HepG2 (cell line): Measurements from ENCODE around the gene RAP1GAP2. TPM values are rescaled to one million over a fixed set of nuclear protein-coding genes. Genes with fewer than 3 reads are reported as not detected.

Source experiments
- ARNT ChIP-seq: fragments of 450-650 bp; IDR thresholded peaks from 2 replicates; pipeline ENCODE4 v1.6.1; 2017
- ATF7 ChIP-seq, 2 experiments: fragments of 450-650 bp in 1 of 2; sonication (generic) in 1 of 2; formaldehyde crosslinking in 1 of 2; IDR thresholded peaks; 2 replicates each; pipeline versions ENCODE4 v1.4.0 to v1.6.1; 2016 to 2020; ENCODE audit warnings: antibody characterized with exemption in 1 of 2, mild to moderate bottlenecking in 1 of 2, missing genetic modification reagents in 1 of 2
- ETV6 ChIP-seq: sonication (generic); formaldehyde crosslinking; conservative IDR thresholded peaks from 2 replicates; pipeline ENCODE4 v1.4.0; 2020; ENCODE audit warnings: missing genetic modification reagents
- JUN ChIP-seq: sonication (generic); formaldehyde crosslinking; IDR thresholded peaks from 2 replicates; pipeline ENCODE4 v1.4.0; 2020; ENCODE audit warnings: mild to moderate bottlenecking, missing genetic modification reagents
- MXI1 ChIP-seq: IDR thresholded peaks from 3 replicates; pipeline ENCODE4 v1.6.1; 2012; ENCODE audit warnings: low read depth, low read length, inconsistent platforms, borderline replicate concordance
- NFE2L2 ChIP-seq: fragments of 150-350 bp; IDR thresholded peaks from 2 replicates; pipeline ENCODE4 v1.6.1; 2014; ENCODE audit warnings: low read length
- NFIC ChIP-seq: IDR thresholded peaks from 2 replicates; pipeline ENCODE4 v1.6.1; 2012; ENCODE audit warnings: mild to moderate bottlenecking, low read length, inconsistent platforms
- NFRKB ChIP-seq: fragments of 450-650 bp; IDR thresholded peaks from 2 replicates; pipeline ENCODE4 v1.6.1; 2017
- POLR2AphosphoS2 ChIP-seq: IDR thresholded peaks from 2 replicates; pipeline ENCODE4 v1.6.1; 2011; ENCODE audit warnings: low read depth, low read length, improper control_type of control experiment
- PTBP1 ChIP-seq: fragments of 200-400 bp; formaldehyde crosslinking; IDR thresholded peaks from 2 replicates; pipeline ENCODE4 v1.6.1; 2018; ENCODE audit warnings: low read length, low read depth; ENCODE audit not compliant: poor library complexity, severe bottlenecking
- TGIF2 ChIP-seq: IDR thresholded peaks from 2 replicates; pipeline ENCODE4 v1.6.1; 2016; ENCODE audit warnings: control low read depth, missing compliant biosample characterization
- ZFP36 ChIP-seq: fragments of 150-350 bp; IDR thresholded peaks from 2 replicates; pipeline ENCODE4 v1.6.1; 2018; ENCODE audit warnings: borderline replicate concordance, low read length, low read depth; ENCODE audit not compliant: partially characterized antibody
- ZNF841 ChIP-seq: sonication (generic); formaldehyde crosslinking; IDR thresholded peaks from 2 replicates; pipeline ENCODE4 v1.8.1; 2023; ENCODE audit warnings: missing genetic modification reagents, borderline replicate concordance
- polyA plus RNA-seq, 8 experiments: library from polyadenylated mRNA; depleted of rRNA in 3 of 8; stranded (reverse) in 7 of 8; unstranded in 1 of 8; fragments of >200 nt; fragmentation: Illumina TruSeq in 4 of 8; extraction: Trizol in 4 of 8; gene quantifications; 2 replicates each; pipeline versions ENCODE4 v1.2.1 to v1.2.3, GENCODE V29; 2011 to 2016; ENCODE audit warnings: low read depth in 4 of 8, missing spikeins in 1 of 8, mixed read lengths in 1 of 8; ENCODE audit not compliant: insufficient read depth in 1 of 8
- total RNA-seq, 5 experiments: library from RNA; depleted of rRNA; stranded (reverse); fragments of >200 nt; fragmentation: Illumina TruSeq; extraction: Trizol; gene quantifications; 2 replicates each; pipeline ENCODE4 v1.2.3, GENCODE V29; 2016; ENCODE audit warnings: low read depth in 1 of 5
- TF ChIP-seq, protein P1 (sequence below): IDR thresholded peaks from 2 replicates; pipeline ENCODE4 v1.6.1; 2016; ENCODE audit warnings: low read depth, missing genetic modification reagents, missing compliant biosample characterization
- TF ChIP-seq, protein P2 (sequence below): sonication (generic); formaldehyde crosslinking; IDR thresholded peaks from 2 replicates; pipeline ENCODE4 v1.5.0; 2020; ENCODE audit warnings: mild to moderate bottlenecking, low read depth, missing genetic modification reagents, borderline replicate concordance
- TF ChIP-seq, protein P3 (sequence below): sonication (generic); formaldehyde crosslinking; IDR thresholded peaks from 2 replicates; pipeline ENCODE4 v1.4.0; 2020; ENCODE audit warnings: mild to moderate bottlenecking, low read depth, missing genetic modification reagents
- TF ChIP-seq, protein P4 (sequence below): sonication (generic); formaldehyde crosslinking; IDR thresholded peaks from 2 replicates; pipeline ENCODE4 v1.4.0; 2020; ENCODE audit warnings: mild to moderate bottlenecking, missing genetic modification reagents
- TF ChIP-seq, protein P5 (sequence below): sonication (generic); formaldehyde crosslinking; conservative IDR thresholded peaks from 2 replicates; pipeline ENCODE4 v1.8.0; 2022; ENCODE audit warnings: missing genetic modification reagents
- TF ChIP-seq, protein P6 (sequence below): sonication (generic); formaldehyde crosslinking; IDR thresholded peaks from 2 replicates; pipeline ENCODE4 v1.5.0; 2020; ENCODE audit warnings: missing genetic modification reagents

Gene RAP1GAP2
- total and polyA plus RNA-seq, 2 of the 13 experiments (the other 11 are each of a cell fraction or from before 2014, with no cell fraction given): 10.9 to 12.0 TPM

DNA sequence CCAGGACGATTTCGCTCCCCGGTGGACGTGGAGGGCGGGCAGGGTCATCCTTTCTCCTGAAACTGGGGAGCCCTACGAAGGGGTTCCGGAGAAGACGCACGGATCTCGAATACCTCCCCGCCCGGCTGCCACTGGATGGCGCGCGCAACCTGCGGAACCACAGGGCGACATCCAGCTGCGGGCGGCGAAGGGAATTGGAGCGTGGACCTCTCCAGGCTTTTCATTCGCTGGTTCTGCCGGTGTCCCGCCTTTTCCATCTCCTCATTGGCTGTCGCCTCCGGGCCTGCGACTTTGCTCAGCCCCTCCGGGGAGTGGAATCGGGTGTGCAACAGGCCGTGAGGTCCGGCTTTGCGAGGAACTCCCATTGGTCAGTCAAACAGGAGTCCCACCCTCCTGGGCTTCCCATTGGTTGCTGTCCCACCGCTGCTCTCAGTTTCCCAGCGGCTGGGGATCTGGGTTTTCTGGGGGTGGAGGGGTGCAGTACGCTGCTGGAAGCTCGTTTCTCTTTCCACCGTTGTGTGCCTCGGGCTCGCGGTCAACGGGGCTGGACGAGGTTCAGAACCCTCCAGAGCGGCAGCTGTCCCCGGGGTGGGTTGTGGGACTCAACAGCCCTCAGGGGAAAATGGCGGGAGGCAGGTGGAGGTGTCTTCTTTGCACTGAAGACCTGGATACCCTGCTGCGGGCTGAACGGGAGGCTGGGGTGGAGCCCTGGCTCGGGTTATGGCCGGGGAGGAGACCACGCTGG lies 252.7 kb downstream of the RAP1GAP2 start (continued):
- TF ChIP-seq, protein P1, sequence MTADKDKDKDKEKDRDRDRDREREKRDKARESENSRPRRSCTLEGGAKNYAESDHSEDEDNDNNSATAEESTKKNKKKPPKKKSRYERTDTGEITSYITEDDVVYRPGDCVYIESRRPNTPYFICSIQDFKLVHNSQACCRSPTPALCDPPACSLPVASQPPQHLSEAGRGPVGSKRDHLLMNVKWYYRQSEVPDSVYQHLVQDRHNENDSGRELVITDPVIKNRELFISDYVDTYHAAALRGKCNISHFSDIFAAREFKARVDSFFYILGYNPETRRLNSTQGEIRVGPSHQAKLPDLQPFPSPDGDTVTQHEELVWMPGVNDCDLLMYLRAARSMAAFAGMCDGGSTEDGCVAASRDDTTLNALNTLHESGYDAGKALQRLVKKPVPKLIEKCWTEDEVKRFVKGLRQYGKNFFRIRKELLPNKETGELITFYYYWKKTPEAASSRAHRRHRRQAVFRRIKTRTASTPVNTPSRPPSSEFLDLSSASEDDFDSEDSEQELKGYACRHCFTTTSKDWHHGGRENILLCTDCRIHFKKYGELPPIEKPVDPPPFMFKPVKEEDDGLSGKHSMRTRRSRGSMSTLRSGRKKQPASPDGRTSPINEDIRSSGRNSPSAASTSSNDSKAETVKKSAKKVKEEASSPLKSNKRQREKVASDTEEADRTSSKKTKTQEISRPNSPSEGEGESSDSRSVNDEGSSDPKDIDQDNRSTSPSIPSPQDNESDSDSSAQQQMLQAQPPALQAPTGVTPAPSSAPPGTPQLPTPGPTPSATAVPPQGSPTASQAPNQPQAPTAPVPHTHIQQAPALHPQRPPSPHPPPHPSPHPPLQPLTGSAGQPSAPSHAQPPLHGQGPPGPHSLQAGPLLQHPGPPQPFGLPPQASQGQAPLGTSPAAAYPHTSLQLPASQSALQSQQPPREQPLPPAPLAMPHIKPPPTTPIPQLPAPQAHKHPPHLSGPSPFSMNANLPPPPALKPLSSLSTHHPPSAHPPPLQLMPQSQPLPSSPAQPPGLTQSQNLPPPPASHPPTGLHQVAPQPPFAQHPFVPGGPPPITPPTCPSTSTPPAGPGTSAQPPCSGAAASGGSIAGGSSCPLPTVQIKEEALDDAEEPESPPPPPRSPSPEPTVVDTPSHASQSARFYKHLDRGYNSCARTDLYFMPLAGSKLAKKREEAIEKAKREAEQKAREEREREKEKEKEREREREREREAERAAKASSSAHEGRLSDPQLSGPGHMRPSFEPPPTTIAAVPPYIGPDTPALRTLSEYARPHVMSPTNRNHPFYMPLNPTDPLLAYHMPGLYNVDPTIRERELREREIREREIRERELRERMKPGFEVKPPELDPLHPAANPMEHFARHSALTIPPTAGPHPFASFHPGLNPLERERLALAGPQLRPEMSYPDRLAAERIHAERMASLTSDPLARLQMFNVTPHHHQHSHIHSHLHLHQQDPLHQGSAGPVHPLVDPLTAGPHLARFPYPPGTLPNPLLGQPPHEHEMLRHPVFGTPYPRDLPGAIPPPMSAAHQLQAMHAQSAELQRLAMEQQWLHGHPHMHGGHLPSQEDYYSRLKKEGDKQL (CRISPR knock-in tag): no peak
- TF ChIP-seq ZFP36: no peak
- TF ChIP-seq, protein P2, sequence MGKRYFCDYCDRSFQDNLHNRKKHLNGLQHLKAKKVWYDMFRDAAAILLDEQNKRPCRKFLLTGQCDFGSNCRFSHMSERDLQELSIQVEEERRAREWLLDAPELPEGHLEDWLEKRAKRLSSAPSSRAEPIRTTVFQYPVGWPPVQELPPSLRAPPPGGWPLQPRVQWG (CRISPR knock-in tag): no peak
- no peak for TF ChIP-seq NFRKB
- TF ChIP-seq, protein P3, sequence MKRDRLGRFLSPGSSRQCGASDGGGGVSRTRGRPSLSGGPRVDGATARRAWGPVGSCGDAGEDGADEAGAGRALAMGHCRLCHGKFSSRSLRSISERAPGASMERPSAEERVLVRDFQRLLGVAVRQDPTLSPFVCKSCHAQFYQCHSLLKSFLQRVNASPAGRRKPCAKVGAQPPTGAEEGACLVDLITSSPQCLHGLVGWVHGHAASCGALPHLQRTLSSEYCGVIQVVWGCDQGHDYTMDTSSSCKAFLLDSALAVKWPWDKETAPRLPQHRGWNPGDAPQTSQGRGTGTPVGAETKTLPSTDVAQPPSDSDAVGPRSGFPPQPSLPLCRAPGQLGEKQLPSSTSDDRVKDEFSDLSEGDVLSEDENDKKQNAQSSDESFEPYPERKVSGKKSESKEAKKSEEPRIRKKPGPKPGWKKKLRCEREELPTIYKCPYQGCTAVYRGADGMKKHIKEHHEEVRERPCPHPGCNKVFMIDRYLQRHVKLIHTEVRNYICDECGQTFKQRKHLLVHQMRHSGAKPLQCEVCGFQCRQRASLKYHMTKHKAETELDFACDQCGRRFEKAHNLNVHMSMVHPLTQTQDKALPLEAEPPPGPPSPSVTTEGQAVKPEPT (CRISPR knock-in tag): no peak
- TF ChIP-seq ATF7 (IDR thresholded peaks at IDR 0.05): no peak
- no peak; the same call in 1 of the 2 replicates for TF ChIP-seq ATF7 (CRISPR knock-in tag; IDR thresholded peaks at IDR 0.05)
- no peak for TF ChIP-seq JUN (CRISPR knock-in tag)
- TF ChIP-seq, protein P4, sequence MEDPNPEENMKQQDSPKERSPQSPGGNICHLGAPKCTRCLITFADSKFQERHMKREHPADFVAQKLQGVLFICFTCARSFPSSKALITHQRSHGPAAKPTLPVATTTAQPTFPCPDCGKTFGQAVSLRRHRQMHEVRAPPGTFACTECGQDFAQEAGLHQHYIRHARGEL (CRISPR knock-in tag): no peak
- TF ChIP-seq TGIF2: no peak
- no peak for TF ChIP-seq ZNF841 (CRISPR knock-in tag)
- no peak for TF ChIP-seq ARNT
- TF ChIP-seq ETV6 (CRISPR knock-in tag): no peak
- TF ChIP-seq, protein P5, sequence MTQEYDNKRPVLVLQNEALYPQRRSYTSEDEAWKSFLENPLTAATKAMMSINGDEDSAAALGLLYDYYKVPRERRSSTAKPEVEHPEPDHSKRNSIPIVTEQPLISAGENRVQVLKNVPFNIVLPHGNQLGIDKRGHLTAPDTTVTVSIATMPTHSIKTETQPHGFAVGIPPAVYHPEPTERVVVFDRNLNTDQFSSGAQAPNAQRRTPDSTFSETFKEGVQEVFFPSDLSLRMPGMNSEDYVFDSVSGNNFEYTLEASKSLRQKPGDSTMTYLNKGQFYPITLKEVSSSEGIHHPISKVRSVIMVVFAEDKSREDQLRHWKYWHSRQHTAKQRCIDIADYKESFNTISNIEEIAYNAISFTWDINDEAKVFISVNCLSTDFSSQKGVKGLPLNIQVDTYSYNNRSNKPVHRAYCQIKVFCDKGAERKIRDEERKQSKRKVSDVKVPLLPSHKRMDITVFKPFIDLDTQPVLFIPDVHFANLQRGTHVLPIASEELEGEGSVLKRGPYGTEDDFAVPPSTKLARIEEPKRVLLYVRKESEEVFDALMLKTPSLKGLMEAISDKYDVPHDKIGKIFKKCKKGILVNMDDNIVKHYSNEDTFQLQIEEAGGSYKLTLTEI (CRISPR knock-in tag): no peak
- TF ChIP-seq MXI1: peak; percentile 68; the same call in 1 of the 3 replicates
- TF ChIP-seq PTBP1: peak; percentile 41
- TF ChIP-seq NFIC: no peak
- TF ChIP-seq, protein P6, sequence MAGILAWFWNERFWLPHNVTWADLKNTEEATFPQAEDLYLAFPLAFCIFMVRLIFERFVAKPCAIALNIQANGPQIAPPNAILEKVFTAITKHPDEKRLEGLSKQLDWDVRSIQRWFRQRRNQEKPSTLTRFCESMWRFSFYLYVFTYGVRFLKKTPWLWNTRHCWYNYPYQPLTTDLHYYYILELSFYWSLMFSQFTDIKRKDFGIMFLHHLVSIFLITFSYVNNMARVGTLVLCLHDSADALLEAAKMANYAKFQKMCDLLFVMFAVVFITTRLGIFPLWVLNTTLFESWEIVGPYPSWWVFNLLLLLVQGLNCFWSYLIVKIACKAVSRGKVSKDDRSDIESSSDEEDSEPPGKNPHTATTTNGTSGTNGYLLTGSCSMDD: no peak
- no peak for TF ChIP-seq POLR2AphosphoS2
- TF ChIP-seq NFE2L2: no peak
